Heart left ventricle (tissue), 13 donors: ENCODE measurements around the gene ALDH9A1.

Source experiments
- POLR2A ChIP-seq, 2 donors: fragments of 450-650 bp; IDR thresholded peaks; one replicate each; pipeline ENCODE4 v1.6.1; 2017; ENCODE audit warnings: antibody characterized with exemption in 2 of 2, mild to moderate bottlenecking in 2 of 2, moderate library complexity in 2 of 2
- TF ChIP-seq, protein P1 (sequence below), 12 donors: fragments of 200-600 bp; sonication (generic) in 4 of 12; IDR thresholded peaks; one replicate each; pipeline versions ENCODE4 v1.5.0 to v1.8.0; 2018 to 2022; ENCODE audit warnings: antibody characterized with exemption in 12 of 12, mild to moderate bottlenecking in 5 of 12
- donor health status: ischemic (EF 13 %, LVEDD 7.1; RV severe dilation, severe dysfunction).
- donor health status: DM: no; HTN: yes; CAD: no.
- donor health status: DM: no; HTN: no; CAD: no.
- donor health status: ischemic (EF 25% LVEDD 6.9; RV normal size, moderate dysfunction).
- donor health status: ischemic (EF 25% LVEDD 5.7; RV mildly dilated, moderate dysfunction).
- donor health status: ischemic (EF 35%, LVEDD 5.7; RV mildly dilated, moderate dysfunction).
- donor health status: nonischemic (EF 11% LVEDD 7.7; RV severe dilation, severe dysfunction).
- donor health status: DM: yes; HTN: yes; CAD: no.
- donor health status: PGD.
- donor health status: ischemic (EF 29% LVEDD 5.4; RV normal size, mild dysfunction).
- donor health status: nonischemic (EF 23%, LVEDD 6.1; RV moderate dilation, normal function).

DNA sequence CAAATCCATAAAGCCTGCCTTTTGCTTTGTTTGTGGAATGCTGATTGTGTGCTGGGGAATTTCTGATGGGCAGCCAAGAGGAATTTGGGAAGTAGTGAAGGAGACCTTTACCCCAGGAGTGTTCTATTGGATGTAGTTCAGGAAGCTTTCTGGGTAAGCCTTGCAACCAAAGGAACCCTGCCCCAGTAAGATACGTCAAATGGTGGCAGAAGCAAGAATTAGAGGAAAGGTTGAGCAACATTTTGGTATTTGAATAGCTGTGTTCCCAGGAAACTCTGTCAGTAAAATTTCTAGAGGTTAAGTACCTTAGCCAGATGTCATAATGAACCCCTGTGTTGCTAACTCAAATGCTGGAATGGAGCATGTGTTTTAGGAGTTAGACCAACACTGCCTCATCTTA lies 60.9 kb downstream of the ALDH9A1 start:
- TF ChIP-seq POLR2A (IDR thresholded peaks at IDR 0.05) = no peak
- TF ChIP-seq, protein P1, sequence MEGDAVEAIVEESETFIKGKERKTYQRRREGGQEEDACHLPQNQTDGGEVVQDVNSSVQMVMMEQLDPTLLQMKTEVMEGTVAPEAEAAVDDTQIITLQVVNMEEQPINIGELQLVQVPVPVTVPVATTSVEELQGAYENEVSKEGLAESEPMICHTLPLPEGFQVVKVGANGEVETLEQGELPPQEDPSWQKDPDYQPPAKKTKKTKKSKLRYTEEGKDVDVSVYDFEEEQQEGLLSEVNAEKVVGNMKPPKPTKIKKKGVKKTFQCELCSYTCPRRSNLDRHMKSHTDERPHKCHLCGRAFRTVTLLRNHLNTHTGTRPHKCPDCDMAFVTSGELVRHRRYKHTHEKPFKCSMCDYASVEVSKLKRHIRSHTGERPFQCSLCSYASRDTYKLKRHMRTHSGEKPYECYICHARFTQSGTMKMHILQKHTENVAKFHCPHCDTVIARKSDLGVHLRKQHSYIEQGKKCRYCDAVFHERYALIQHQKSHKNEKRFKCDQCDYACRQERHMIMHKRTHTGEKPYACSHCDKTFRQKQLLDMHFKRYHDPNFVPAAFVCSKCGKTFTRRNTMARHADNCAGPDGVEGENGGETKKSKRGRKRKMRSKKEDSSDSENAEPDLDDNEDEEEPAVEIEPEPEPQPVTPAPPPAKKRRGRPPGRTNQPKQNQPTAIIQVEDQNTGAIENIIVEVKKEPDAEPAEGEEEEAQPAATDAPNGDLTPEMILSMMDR (IDR thresholded peaks at IDR 0.05) = no peak
